IPS-15b (cell line): ENCODE measurements around the gene CD40.

Experiments used
- H3K27me3 ChIP-seq: one replicate; pipeline ENCODE4 v1.6.1; 2013; ENCODE audit warnings: low read length; ENCODE audit not compliant: control insufficient read depth, insufficient read depth
- H3K36me3 ChIP-seq: one replicate; pipeline ENCODE4 v1.6.1; 2013; ENCODE audit warnings: low read length; ENCODE audit not compliant: control insufficient read depth, insufficient read depth
- H3K4me1 ChIP-seq: one replicate; pipeline ENCODE4 v1.6.1; 2013; ENCODE audit warnings: mild to moderate bottlenecking, low read length; ENCODE audit not compliant: control insufficient read depth, insufficient read depth
- H3K4me3 ChIP-seq: one replicate; pipeline ENCODE4 v1.5.1; 2013; ENCODE audit warnings: low read depth, low read length
- H3K9ac ChIP-seq: one replicate; pipeline ENCODE4 v1.6.1; 2013; ENCODE audit warnings: low read depth, mild to moderate bottlenecking, low read length
- H3K9me3 ChIP-seq: one replicate; pipeline ENCODE4 v1.6.1; 2013; ENCODE audit warnings: mild to moderate bottlenecking, low read length; ENCODE audit not compliant: control insufficient read depth, insufficient read depth

Gene CD40

DNA sequence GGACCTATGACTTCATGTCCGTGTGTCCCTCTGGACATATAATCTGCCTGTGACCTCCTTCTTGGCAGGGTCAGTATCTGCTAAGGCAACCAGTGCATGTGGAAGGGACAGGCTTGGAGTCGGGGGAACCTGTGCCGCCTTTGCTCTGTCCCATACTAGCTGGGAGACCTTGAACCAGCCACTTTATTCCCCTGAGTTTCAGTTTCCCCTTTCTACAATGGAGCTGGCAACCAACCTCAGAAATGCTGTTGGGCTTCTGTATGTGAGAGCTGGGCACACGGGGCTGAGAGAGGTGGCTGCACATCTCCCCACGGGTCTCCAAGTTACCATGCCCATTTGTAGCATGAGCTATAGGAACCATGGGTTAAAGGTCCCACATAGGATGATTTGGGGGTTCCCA is 53.8 kb downstream of the CD40 start:
- Histone ChIP-seq H3K27me3 (peaks cover 53% of the 10 kb centered on the region), H3K4me1 (no peaks in the 10 kb centered on the region), H3K9me3 (no peaks in the 10 kb centered on the region), H3K4me3 (no peak overlapping the region), H3K36me3 (no peaks in the 10 kb centered on the region), H3K9ac (no peak overlapping the region)

DNA sequence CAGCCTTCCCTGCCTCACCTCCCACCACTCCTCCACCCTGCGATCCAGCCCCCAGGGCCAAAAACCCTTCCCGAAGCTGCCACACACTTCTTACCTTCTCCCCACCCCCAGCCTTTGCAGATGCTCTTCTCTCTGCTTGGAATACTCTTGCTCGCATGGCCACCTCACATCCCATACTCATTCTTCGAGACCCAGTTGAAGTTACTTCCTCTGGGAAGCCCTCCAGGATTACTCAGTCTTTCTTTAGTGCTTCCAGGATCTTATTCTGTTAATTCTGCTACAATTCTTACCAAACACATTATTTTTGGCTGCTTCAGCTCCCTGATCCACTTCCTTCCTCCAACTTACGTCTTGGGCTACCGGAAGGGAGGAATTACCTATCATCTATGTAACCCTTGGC is 54.3 kb downstream of the CD40 start:
- Histone ChIP-seq H3K9me3 (no peaks in the 10 kb centered on the region), H3K27me3 (peaks cover 53% of the 10 kb centered on the region), H3K9ac (no peak overlapping the region), H3K36me3 (no peaks in the 10 kb centered on the region), H3K4me3 (no peak overlapping the region), H3K4me1 (no peaks in the 10 kb centered on the region)

DNA sequence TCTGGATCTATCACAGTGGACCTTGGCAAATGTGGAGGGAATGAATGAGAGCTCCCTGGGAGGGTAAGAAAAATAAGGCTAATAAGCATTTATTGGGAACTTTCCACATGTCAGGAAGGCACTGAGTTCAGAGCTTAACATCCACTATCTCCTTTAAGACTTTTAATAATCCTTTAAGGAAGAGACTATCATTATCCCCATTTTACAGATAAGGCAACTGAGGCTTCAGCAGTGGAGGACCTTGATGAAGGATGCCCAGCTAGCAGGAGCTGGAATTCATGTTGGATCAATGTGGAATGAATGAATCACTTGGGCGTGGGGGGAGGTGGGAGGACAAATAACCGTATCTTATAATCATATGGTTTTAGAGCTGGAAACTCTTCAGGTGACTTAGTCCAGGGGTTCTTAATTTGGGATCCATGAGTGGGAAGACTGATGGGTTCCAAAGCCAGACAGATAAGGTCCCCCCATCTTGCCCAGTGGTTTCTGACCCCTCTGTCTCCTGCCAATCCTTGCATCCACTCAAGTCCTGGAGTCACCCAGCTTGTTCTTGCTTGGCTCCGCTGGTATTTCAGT is 54.9 kb downstream of the CD40 start:
- Histone ChIP-seq H3K36me3 (no peaks in the 10 kb centered on the region), H3K4me1 (no peaks in the 10 kb centered on the region), H3K27me3 (peaks cover 53% of the 10 kb centered on the region), H3K9ac (no peak overlapping the region), H3K4me3 (no peak overlapping the region), H3K9me3 (no peaks in the 10 kb centered on the region)

DNA sequence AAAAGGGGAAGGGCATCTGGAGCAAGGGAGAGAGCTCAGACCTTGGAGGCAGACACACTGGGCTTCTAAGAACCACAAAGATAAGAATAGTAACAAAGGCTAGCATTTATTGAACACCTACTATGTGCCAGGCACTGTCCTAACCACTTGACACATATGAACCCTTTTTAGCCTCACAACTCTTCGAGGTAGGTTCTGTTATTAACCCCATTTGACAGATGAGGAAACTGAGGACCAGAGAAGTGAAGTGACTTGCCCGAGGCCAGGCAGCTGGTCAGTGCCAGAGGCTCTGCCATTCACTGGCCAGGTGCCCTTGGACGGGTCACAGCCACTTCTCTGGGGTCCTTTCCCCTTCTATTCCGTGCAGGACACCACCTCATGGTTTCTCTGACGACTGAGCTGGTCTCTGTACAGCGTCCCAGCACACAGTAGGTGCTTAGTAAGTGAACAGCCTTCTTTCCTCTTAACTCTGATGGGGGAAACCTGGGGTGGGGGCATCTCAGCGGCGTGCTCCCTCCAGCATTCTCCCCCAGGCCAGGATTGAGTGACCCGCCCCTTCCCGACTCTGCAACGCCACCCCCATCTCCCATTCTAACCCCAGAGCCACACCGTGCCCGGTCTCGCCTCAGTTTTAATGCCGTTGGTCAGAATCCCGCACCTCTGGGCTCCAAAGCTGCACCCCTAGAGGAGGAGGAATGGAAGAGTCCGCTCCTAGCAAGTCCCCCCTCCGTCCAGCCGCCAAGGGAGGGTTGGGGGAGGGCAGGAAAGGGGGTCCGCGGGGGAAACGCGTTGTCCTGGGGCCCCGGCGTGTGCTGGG is 55.7 kb downstream of the CD40 start:
- no peaks in the 10 kb centered on the region for H3K36me3 ChIP-seq
- no peak overlapping the region for H3K9ac ChIP-seq
- H3K4me3 ChIP-seq: peak overlapping the region; percentile 26
- no peaks in the 10 kb centered on the region for H3K9me3 ChIP-seq
- H3K27me3 ChIP-seq: peaks cover 53% of the 10 kb centered on the region
- H3K4me1 ChIP-seq: no peaks in the 10 kb centered on the region

DNA sequence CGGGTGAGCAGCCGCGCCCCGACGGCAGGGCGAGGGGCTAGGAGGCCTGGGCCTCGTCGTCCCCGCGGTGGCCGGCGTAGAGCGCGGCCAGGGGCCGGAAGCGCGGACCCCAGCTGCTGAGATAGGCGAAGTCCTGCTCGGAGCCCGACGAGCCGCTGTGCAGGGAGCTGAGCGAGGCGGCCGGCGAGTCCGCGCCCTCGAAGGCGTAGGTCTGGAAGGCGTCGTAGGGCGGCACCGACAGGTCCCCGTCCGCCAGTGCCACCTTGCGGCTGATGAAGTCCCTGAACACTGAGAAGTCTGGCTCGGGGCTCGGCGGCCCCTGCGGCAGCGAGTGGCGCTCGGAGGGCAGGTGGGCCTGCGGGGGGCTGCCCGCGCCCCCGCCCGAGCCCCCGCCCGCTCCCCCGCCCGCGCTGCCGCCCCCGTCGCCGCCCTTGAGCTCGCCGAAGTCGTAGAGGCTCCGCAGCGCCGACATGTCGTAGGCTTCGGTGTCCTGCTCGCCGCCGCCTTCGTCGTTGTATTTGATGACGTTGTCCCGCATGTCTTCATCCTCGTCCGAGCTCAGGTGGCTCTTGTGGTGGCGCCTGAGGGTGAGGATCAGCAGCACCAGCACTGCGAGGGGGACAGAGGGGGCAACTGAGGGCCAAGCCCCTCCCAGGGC is 56.5 kb downstream of the CD40 start:
- H3K9me3 ChIP-seq: no peaks in the 10 kb centered on the region
- peaks cover 53% of the 10 kb centered on the region for H3K27me3 ChIP-seq
- no peaks in the 10 kb centered on the region for H3K36me3 ChIP-seq
- no peaks in the 10 kb centered on the region for H3K4me1 ChIP-seq
- H3K4me3 ChIP-seq: peak overlapping the region; percentile 37
- H3K9ac ChIP-seq: no peak overlapping the region

DNA sequence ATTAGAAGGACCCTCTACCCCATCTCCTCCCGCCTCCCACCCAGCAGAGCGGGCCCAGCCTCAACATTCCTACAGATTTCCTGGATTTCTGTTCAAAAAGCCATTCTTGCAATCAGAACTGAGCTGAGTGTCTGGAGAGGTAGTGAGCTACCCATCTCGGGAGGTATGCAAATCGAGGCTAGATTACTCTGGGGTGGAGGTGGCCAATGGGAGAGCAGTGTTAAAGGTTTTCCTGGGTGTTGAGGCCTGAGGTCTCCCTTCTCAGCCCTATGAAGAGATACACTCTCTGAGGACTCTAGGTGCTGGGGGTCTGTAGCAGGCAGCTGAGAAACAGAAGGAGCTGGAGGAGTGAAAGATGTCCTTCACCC is 57.0 kb downstream of the CD40 start:
- H3K9ac ChIP-seq: no peak overlapping the region
- no peaks in the 10 kb centered on the region for H3K4me1 ChIP-seq
- no peaks in the 10 kb centered on the region for H3K36me3 ChIP-seq
- no peaks in the 10 kb centered on the region for H3K9me3 ChIP-seq
- H3K4me3 ChIP-seq: peak overlapping the region; percentile 37
- H3K27me3 ChIP-seq: peaks cover 53% of the 10 kb centered on the region

- H3K4me3 ChIP-seq: no peak overlapping the region
- H3K4me1 ChIP-seq: no peaks in the 10 kb centered on the region
- H3K27me3 ChIP-seq: peaks cover 42% of the 10 kb centered on the region
- H3K9me3 ChIP-seq: no peaks in the 10 kb centered on the region
- no peak overlapping the region for H3K9ac ChIP-seq
- H3K36me3 ChIP-seq: no peaks in the 10 kb centered on the region
Measured at GRCh38 chr20:46176739-46177378, 58.7 kb downstream of the CD40 start.

GRCh38 chr20:46177768-46178167 is 59.7 kb downstream of the CD40 start:
- H3K36me3 ChIP-seq: no peaks in the 10 kb centered on the region
- peaks cover 33% of the 10 kb centered on the region for H3K27me3 ChIP-seq
- H3K9me3 ChIP-seq: no peaks in the 10 kb centered on the region
- H3K4me3 ChIP-seq: no peak overlapping the region
- no peaks in the 10 kb centered on the region for H3K4me1 ChIP-seq
- no peak overlapping the region for H3K9ac ChIP-seq

GRCh38 chr20:46178891-46179290 is 60.8 kb downstream of the CD40 start:
- H3K27me3 ChIP-seq: peaks cover 21% of the 10 kb centered on the region
- no peaks in the 10 kb centered on the region for H3K4me1 ChIP-seq
- no peak overlapping the region for H3K9ac ChIP-seq
- H3K9me3 ChIP-seq: no peaks in the 10 kb centered on the region
- H3K4me3 ChIP-seq: no peak overlapping the region
- H3K36me3 ChIP-seq: no peaks in the 10 kb centered on the region
